K562 (cell line): ENCODE measurements around the gene MMRN2. TPM values are rescaled to one million over a fixed set of nuclear protein-coding genes. Genes with fewer than 3 reads are reported as not detected.

Experiments
- ATAC-seq: fragments of 200-7000 bp; cut with Tn5 transposase; 3 replicates; pipeline ENCODE4 v1.9.1; 2020; ENCODE audit warnings: moderate library complexity
- BruUV-seq: library from RNA; stranded (reverse); fragments of 400-500 nt; replicated peaks from 2 replicates; lab custom pipeline; 2021; lab: Mats Ljungman, UMichigan
- CTCF ChIA-PET: fragments of 300-600 bp; formaldehyde crosslinking; extraction: SDS; loops from one replicate; lab custom pipeline; 2021; ENCODE audit warnings: low intra/inter-chr PET ratio; lab: Yijun Ruan, JAX
- POLR2A ChIA-PET: fragments of 300-600, 350-650 bp; sonication (Branson Sonifier 250); formaldehyde crosslinking; extraction: SDS; loops from one replicate; lab custom pipeline; 2021; ENCODE audit warnings: antibody characterized with exemption, inconsistent platforms; lab: Yijun Ruan, JAX
- DNase-seq, 4 experiments: peaks; one replicate each; pipeline versions ENCODE4 v3.0.0 to v3.0.0-alpha.2; 2011 to 2018; ENCODE audit warnings: low spot score in 3 of 4, mixed read lengths in 3 of 4; ENCODE audit errors: extremely low read depth in 1 of 4
- FAIRE-seq: peaks from 2 replicates; lab custom pipeline; 2011; peaks lifted over from hg19 to GRCh38; lab: Jason Lieb, UNC
- H2AFZ ChIP-seq: 2 replicates; pipeline ENCODE4 v1.6.0; 2011; ENCODE audit warnings: low read depth, low read length, control low read depth, inconsistent platforms
- H3K27ac ChIP-seq: fragments of 200-600 bp; 3 replicates; pipeline ENCODE4 v1.8.0; 2011; ENCODE audit warnings: low read depth, mild to moderate bottlenecking, control low read depth, inconsistent platforms, low read length, moderate library complexity, mixed read lengths; ENCODE audit errors: extremely low read depth
- H3K27me3 ChIP-seq, 2 experiments: fragments of 300-600 bp in 1 of 2; 2 replicates in 1 of 2; 3 replicates in 1 of 2; pipeline versions ENCODE4 v1.6.0 to v1.8.0; 2011; ENCODE audit warnings: inconsistent platforms in 2 of 2, low read length in 2 of 2, mild to moderate bottlenecking in 1 of 2, mixed read lengths in 1 of 2, moderate library complexity in 1 of 2; ENCODE audit not compliant: control insufficient read depth in 2 of 2, insufficient read depth in 2 of 2
- H3K36me3 ChIP-seq: fragments of 300-600 bp; 3 replicates; pipeline ENCODE4 v1.8.0; 2011; ENCODE audit warnings: mild to moderate bottlenecking, low read length, inconsistent platforms; ENCODE audit not compliant: control insufficient read depth, insufficient read depth
- H3K4me1 ChIP-seq, 2 experiments: fragments of 200-600 bp in 1 of 2; replicated peaks in 1 of 2; 2 replicates in 1 of 2; 3 replicates in 1 of 2; pipeline versions ENCODE4 v1.5.1 to v1.8.0; 2011; ENCODE audit warnings: inconsistent platforms in 2 of 2, low read length in 2 of 2, mild to moderate bottlenecking in 1 of 2, mixed read lengths in 1 of 2, moderate library complexity in 1 of 2; ENCODE audit not compliant: control insufficient read depth in 2 of 2, insufficient read depth in 2 of 2
- H3K4me2 ChIP-seq: 2 replicates; pipeline ENCODE4 v1.6.1; 2011; ENCODE audit warnings: low read length, control low read depth, inconsistent platforms, mixed read lengths; ENCODE audit not compliant: insufficient read depth
- H3K4me3 ChIP-seq: fragments of 200-600 bp; sonication (generic), shearing (Covaris generic); 2 replicates; pipeline ENCODE4 v1.5.1; 2016; ENCODE audit warnings: control low read depth, inconsistent platforms
- H3K79me2 ChIP-seq: fragments of 200-600 bp; 3 replicates; pipeline ENCODE4 v1.8.0; 2011; ENCODE audit warnings: low read length, inconsistent platforms; ENCODE audit not compliant: control insufficient read depth, insufficient read depth
- H3K9ac ChIP-seq, 2 experiments: 2 replicates each; pipeline versions ENCODE4 v1.6.0 to v1.6.1; 2011; ENCODE audit warnings: low read depth in 2 of 2, low read length in 2 of 2, control low read depth in 1 of 2, inconsistent platforms in 1 of 2, mild to moderate bottlenecking in 1 of 2, mixed read lengths in 1 of 2; ENCODE audit not compliant: insufficient read depth in 1 of 2
- H3K9me1 ChIP-seq: one replicate; pipeline ENCODE4 v1.6.0; 2011; ENCODE audit warnings: inconsistent platforms, mild to moderate bottlenecking, low read length, moderate library complexity; ENCODE audit not compliant: control insufficient read depth, insufficient read depth
- H3K9me3 ChIP-seq: replicated peaks from 2 replicates; pipeline ENCODE4 v1.5.1; 2011; ENCODE audit warnings: low read depth, low read length, inconsistent platforms; ENCODE audit not compliant: control insufficient read depth, insufficient read depth
- H4K20me1 ChIP-seq: replicated peaks from 2 replicates; pipeline ENCODE4 v1.6.1; 2011; ENCODE audit warnings: low read length, inconsistent platforms, mixed read lengths; ENCODE audit not compliant: control insufficient read depth, insufficient read depth
- ARNT ChIP-seq, 2 experiments: fragments of 450-650 bp; IDR thresholded peaks; 2 replicates each; pipeline ENCODE4 v1.6.1; 2016; ENCODE audit warnings: mild to moderate bottlenecking in 1 of 2
- ATF3 ChIP-seq, 2 experiments: fragments of 450-650 bp in 1 of 2; sonication (generic) in 1 of 2; formaldehyde crosslinking in 1 of 2; IDR thresholded peaks in 1 of 2; conservative IDR thresholded peaks in 1 of 2; 2 replicates each; pipeline versions ENCODE4 v1.6.1 to v1.8.1; 2016 to 2023; ENCODE audit warnings: mild to moderate bottlenecking in 2 of 2, moderate library complexity in 2 of 2, inconsistent platforms in 1 of 2, missing genetic modification reagents in 1 of 2
- ATF7 ChIP-seq: fragments of 450-650 bp; IDR thresholded peaks from 2 replicates; pipeline ENCODE4 v1.7.1; 2014; ENCODE audit warnings: mild to moderate bottlenecking, moderate library complexity
- DACH1 ChIP-seq: fragments of 450-650 bp; IDR thresholded peaks from 2 replicates; pipeline ENCODE4 v1.6.1; 2018; ENCODE audit not compliant: partially characterized antibody
- FOXJ3 ChIP-seq: sonication (generic); formaldehyde crosslinking; IDR thresholded peaks from 2 replicates; pipeline ENCODE4 v1.4.0; 2020; ENCODE audit warnings: mild to moderate bottlenecking, missing genetic modification reagents
- HIVEP1 ChIP-seq: fragments of 250-450 bp; sonication (Bioruptor Pico); IDR thresholded peaks from 2 replicates; pipeline ENCODE4 v1.4.0; 2020; ENCODE audit warnings: mild to moderate bottlenecking
- HNRNPH1 ChIP-seq: fragments of 200-400 bp; formaldehyde crosslinking; optimal IDR thresholded peaks from 2 replicates; pipeline ENCODE3; 2017; ENCODE audit warnings: low read depth, mild to moderate bottlenecking, low read length, moderate library complexity
- MCM2 ChIP-seq: fragments of 450-650 bp; IDR thresholded peaks from 2 replicates; pipeline ENCODE4 v1.6.1; 2017; ENCODE audit warnings: low read depth, mild to moderate bottlenecking
- NFIX ChIP-seq: fragments of 250-450 bp; sonication (Bioruptor Pico); IDR thresholded peaks from 2 replicates; pipeline ENCODE4 v1.4.0; 2020; ENCODE audit warnings: low read depth, mild to moderate bottlenecking, moderate library complexity
- NFRKB ChIP-seq: fragments of 450-650 bp; IDR thresholded peaks from 2 replicates; pipeline ENCODE4 v1.6.1; 2016; ENCODE audit warnings: low read depth
- NR3C1 ChIP-seq: sonication (generic); formaldehyde crosslinking; IDR thresholded peaks from 2 replicates; pipeline ENCODE4 v1.8.1; 2022; ENCODE audit warnings: missing genetic modification reagents
- PYGO2 ChIP-seq: fragments of 450-650 bp; IDR thresholded peaks from 2 replicates; pipeline ENCODE4 v1.6.1; 2016; ENCODE audit warnings: mild to moderate bottlenecking, missing genetic modification characterization, moderate library complexity, missing compliant biosample characterization
- RNF219 ChIP-seq: fragments of 250-450 bp; sonication (Bioruptor Pico); IDR thresholded peaks from 2 replicates; pipeline ENCODE4 v1.5.0; 2022; ENCODE audit warnings: mild to moderate bottlenecking
- SMARCB1 ChIP-seq: IDR thresholded peaks from 2 replicates; pipeline ENCODE4 v1.6.1; 2011; ENCODE audit warnings: improper control_type of control experiment, low read depth; ENCODE audit not compliant: insufficient read length
- SNRNP70 ChIP-seq: fragments of 200-400 bp; formaldehyde crosslinking; optimal IDR thresholded peaks from 2 replicates; pipeline ENCODE3; 2017; ENCODE audit warnings: low read depth, low read length
- TSHZ1 ChIP-seq: fragments of 250-450 bp; sonication (Bioruptor Pico); IDR thresholded peaks from 2 replicates; pipeline ENCODE4 v1.4.0; 2020; ENCODE audit warnings: mild to moderate bottlenecking, moderate library complexity
- ZNF124 ChIP-seq: sonication (generic); formaldehyde crosslinking; IDR thresholded peaks from 2 replicates; pipeline ENCODE4 v1.8.1; 2022; ENCODE audit warnings: missing genetic modification reagents
- ZNF311 ChIP-seq: fragments of 250-450 bp; sonication (Bioruptor Pico); IDR thresholded peaks from 2 replicates; pipeline ENCODE4 v1.4.0; 2020; ENCODE audit warnings: mild to moderate bottlenecking, moderate library complexity
- ZNF668 ChIP-seq: fragments of 250-450 bp; sonication (Bioruptor Pico); IDR thresholded peaks from 2 replicates; pipeline ENCODE4 v1.8.0; 2022; ENCODE audit warnings: mild to moderate bottlenecking, inconsistent platforms
- WGBS: fragments of 100-300 bp; shearing (Covaris generic); methylation state at CpG from one replicate; pipeline ENCODE4 v1.1.6; 2016; ENCODE audit warnings: low coverage, mixed read lengths; ENCODE audit not compliant: insufficient coverage; ENCODE audit errors: missing lambda C conversion rate; 5-methylcytosine and 5-hydroxymethylcytosine counted together
- in situ Hi-C: fragments of 300-500 bp; cut with MboI; formaldehyde crosslinking; loops from 4 replicates; pipeline ENCODE4 v1.15.0; 2018; ENCODE audit warnings: inconsistent platforms, mixed read lengths
- intact Hi-C: fragments of 100-400 bp; cut with micrococcal nuclease; formaldehyde crosslinking; loops from 2 replicates; pipeline ENCODE4 v1.14.2; 2022
- polyA plus RNA-seq, 8 experiments: library from polyadenylated mRNA; depleted of rRNA in 4 of 8; stranded (reverse) in 5 of 8; unstranded in 3 of 8; fragments of >200 nt; fragmentation: Nextera tagmentation in 2 of 8; fragmentation: Illumina TruSeq in 1 of 8; extraction: Ambion mirVana in 2 of 8; extraction: Trizol in 1 of 8; gene quantifications; 2 replicates each; pipeline versions ENCODE4 v1.2.1 to v1.2.3, GENCODE V29; 2011 to 2014; ENCODE audit warnings: inconsistent platforms in 1 of 8, missing spikeins in 1 of 8
- total RNA-seq, 7 experiments: library from RNA; depleted of rRNA in 6 of 7; stranded (reverse); fragments of >200 nt in 6 of 7; fragmentation: Illumina TruSeq in 2 of 7; extraction: Trizol in 2 of 7; gene quantifications; 2 replicates each; pipeline versions ENCODE4 v1.2.1 to v1.2.3, GENCODE V29; 2011 to 2021; ENCODE audit warnings: low replicate concordance in 1 of 7

Gene MMRN2
- total and polyA plus RNA-seq, 9 of the 15 experiments (the other 6 are each of a cell fraction or from before 2014, with no cell fraction given): 0.07 to 2.0 (median 1.2) TPM

- Histone ChIP-seq H3K79me2 (no peaks in the 10 kb centered on the region), H3K4me2 (no peak overlapping the region), H3K4me3 (no peak overlapping the region), H3K27me3 (no peaks in the 10 kb centered on the region), H4K20me1 (no peaks in the 10 kb centered on the region), H3K9ac (no peak overlapping the region), H2AFZ (no peak overlapping the region), H3K4me1 (peaks cover 0 to 3% of the 10 kb centered on the region in 2 experiments; a peak in 1 of 5 replicates), H3K27ac (no peak overlapping the region), H3K9me3 (no peaks in the 10 kb centered on the region), H3K9me1 (no peaks in the 10 kb centered on the region), H3K36me3 (no peaks in the 10 kb centered on the region)
- no TSS peak for BruUV-seq
- in situ Hi-C loops: no loop called here
- DNase-seq (no peak), FAIRE-seq (no peak), ATAC-seq (no peak)
- ChIA-PET CTCF (no interaction called here), POLR2A (no interaction called here)
- 28% methylated on average over 5 of the region's 7 CpGs for WGBS
- intact Hi-C loops: no loop called here
- no peak for TF ChIP-seq ATF7
- TF ChIP-seq PYGO2 (tag): no peak
- no peak for TF ChIP-seq HIVEP1
- TF ChIP-seq TSHZ1 (CRISPR knock-in tag): no peak
- no peak for TF ChIP-seq ZNF124
- no peak for TF ChIP-seq RNF219 (CRISPR knock-in tag)
- no peak for TF ChIP-seq NR3C1
- no peak for TF ChIP-seq ZNF311 (CRISPR knock-in tag)
- no peak for TF ChIP-seq HNRNPH1
- no peak for TF ChIP-seq NFRKB
- no peak for TF ChIP-seq SMARCB1
- no peak for TF ChIP-seq SNRNP70
- TF ChIP-seq MCM2: no peak
- no peak for TF ChIP-seq DACH1
- TF ChIP-seq NFIX (CRISPR knock-in tag): no peak
- TF ChIP-seq ATF3 (IDR thresholded peaks at IDR 0.05): no peak
- no peak for TF ChIP-seq ATF3 (CRISPR knock-in tag; conservative IDR thresholded peaks at IDR 0.05)
- no peak for TF ChIP-seq FOXJ3
- no peak for TF ChIP-seq ARNT (IDR thresholded peaks at IDR 0.05)
- no peak for TF ChIP-seq ZNF668 (CRISPR knock-in tag)
These were observed 17.1 kb upstream of the MMRN2 start for GRCh38 chr10:86974484-86974883.
